DOHH2 (cell line): Measurements from ENCODE around the gene CYB5A.

Experiments
- H3F3A ChIP-seq: fragments of 200-600 bp; sonication (generic), shearing (Covaris generic); 2 replicates; pipeline ENCODE4 v1.6.0; 2016; ENCODE audit warnings: antibody characterized with exemption, mild to moderate bottlenecking; ENCODE audit not compliant: control insufficient read depth, insufficient read depth
- H3K27ac ChIP-seq: fragments of 200-600 bp; sonication (generic); 2 replicates; pipeline ENCODE4 v1.5.1; 2014; ENCODE audit warnings: low read depth, mild to moderate bottlenecking, low read length, moderate library complexity
- H3K27me3 ChIP-seq: fragments of 200-600 bp; sonication (generic); 2 replicates; pipeline ENCODE4 v1.6.1; 2014; ENCODE audit warnings: mild to moderate bottlenecking, low read length, mixed read lengths; ENCODE audit not compliant: control insufficient read depth
- H3K36me3 ChIP-seq: fragments of 200-600 bp; sonication (generic); 2 replicates; pipeline ENCODE4 v1.6.1; 2014; ENCODE audit warnings: mild to moderate bottlenecking, low read length, moderate library complexity, mixed read lengths; ENCODE audit not compliant: control insufficient read depth
- H3K4me1 ChIP-seq: fragments of 200-600 bp; sonication (generic); 2 replicates; pipeline ENCODE4 v1.6.1; 2014; ENCODE audit warnings: mild to moderate bottlenecking, low read length, mixed read lengths; ENCODE audit not compliant: control insufficient read depth
- H3K4me2 ChIP-seq: fragments of 200-600 bp; sonication (generic); 2 replicates; pipeline ENCODE4 v1.6.0; 2014; ENCODE audit warnings: mild to moderate bottlenecking, low read length, moderate library complexity
- H3K4me3 ChIP-seq: fragments of 200-600 bp; sonication (generic); 2 replicates; pipeline ENCODE4 v1.5.1; 2014; ENCODE audit warnings: mild to moderate bottlenecking, low read length, mixed read lengths
- H3K79me2 ChIP-seq: fragments of 200-600 bp; sonication (generic); 2 replicates; pipeline ENCODE4 v1.6.1; 2014; ENCODE audit warnings: mild to moderate bottlenecking, low read length, mixed read lengths; ENCODE audit not compliant: control insufficient read depth
- H3K9me2 ChIP-seq: fragments of 200-600 bp; sonication (generic); replicated peaks from 2 replicates; pipeline ENCODE4 v1.6.1; 2014; ENCODE audit warnings: mild to moderate bottlenecking, low read length, mixed read lengths; ENCODE audit not compliant: control insufficient read depth
- H3K9me3 ChIP-seq: fragments of 200-600 bp; sonication (generic); 2 replicates; pipeline ENCODE4 v1.6.1; 2014; ENCODE audit warnings: antibody characterized with exemption, low read length, mixed read lengths; ENCODE audit not compliant: control insufficient read depth, insufficient read depth
- H4K20me1 ChIP-seq: fragments of 200-600 bp; sonication (generic); 2 replicates; pipeline ENCODE4 v1.6.0; 2014; ENCODE audit warnings: low read depth, mild to moderate bottlenecking, antibody characterized with exemption, low read length, moderate library complexity; ENCODE audit not compliant: control insufficient read depth, insufficient read depth
- CTCF ChIP-seq: fragments of 200-600 bp; sonication (generic); IDR thresholded peaks from one replicate; pipeline ENCODE4 v1.5.1; 2014; ENCODE audit warnings: antibody characterized with exemption, mild to moderate bottlenecking, low read depth, low read length; ENCODE audit not compliant: poor library complexity, severe bottlenecking
- EZH2phosphoT487 ChIP-seq: fragments of 200-600 bp; sonication (generic); IDR thresholded peaks from 2 replicates; pipeline ENCODE4 v1.6.1; 2017; ENCODE audit warnings: borderline replicate concordance, mild to moderate bottlenecking, antibody characterized with exemption, low read length, moderate library complexity, mixed read lengths

The CYB5A gene

GRCh38 chr18:74291771-74292540 lies at the start of gene CYB5A:
CYB5A (minus strand) TSS chr18:74291963; CDS start chr18:74291875, 88 bp downstream.
- Histone ChIP-seq H3K4me2 (peak within 1 kb of the TSS; percentile 92), H3K79me2 (peaks cover 11% of the 10 kb centered on the region), H4K20me1 (no peaks in the 10 kb centered on the region), H3K9me3 (peaks cover 14% of the 10 kb centered on the region; the same call in 1 of the 2 replicates), H3K27ac (peak within 1 kb of the TSS; percentile 17; the same call in 1 of the 2 replicates), H3K9me2 (no peaks in the 10 kb centered on the region), H3K4me3 (peak within 1 kb of the TSS; percentile 80), H3K4me1 (peaks cover 16% of the 10 kb centered on the region), H3K36me3 (no peaks in the 10 kb centered on the region), H3K27me3 (no peaks in the 10 kb centered on the region), H3F3A (no peaks in the 10 kb centered on the region)
- no peak for TF ChIP-seq EZH2phosphoT487
- TF ChIP-seq CTCF = no peak

GRCh38 chr18:74337912-74338309 lies 46.1 kb upstream of the CYB5A start:
- Histone ChIP-seq H3K9me2 (no peaks in the 10 kb centered on the region), H3K27ac (no peak overlapping the region), H3K79me2 (no peaks in the 10 kb centered on the region), H3K27me3 (no peaks in the 10 kb centered on the region), H3K9me3 (peaks cover 3% of the 10 kb centered on the region; the same call in 1 of the 2 replicates), H3K4me1 (peaks cover 27% of the 10 kb centered on the region), H3K36me3 (no peaks in the 10 kb centered on the region), H3F3A (no peaks in the 10 kb centered on the region), H3K4me2 (no peak overlapping the region), H4K20me1 (no peaks in the 10 kb centered on the region), H3K4me3 (no peak overlapping the region)
- no peak for TF ChIP-seq EZH2phosphoT487
- no peak for TF ChIP-seq CTCF

- Histone ChIP-seq H3F3A (no peaks in the 10 kb centered on the region), H3K4me2 (no peak overlapping the region), H3K9me3 (peaks cover 3% of the 10 kb centered on the region; the same call in 1 of the 2 replicates), H3K36me3 (no peaks in the 10 kb centered on the region), H3K4me1 (peaks cover 27% of the 10 kb centered on the region), H3K27ac (no peak overlapping the region), H3K4me3 (no peak overlapping the region), H3K27me3 (no peaks in the 10 kb centered on the region), H3K9me2 (no peaks in the 10 kb centered on the region), H3K79me2 (no peaks in the 10 kb centered on the region), H4K20me1 (no peaks in the 10 kb centered on the region)
- TF ChIP-seq CTCF (no peak), EZH2phosphoT487 (no peak)
Measured at GRCh38 chr18:74337155-74337911, 45.6 kb upstream of the CYB5A start.
